B cell (primary cell): ENCODE results near the gene ADAM12.

Source experiments
- CTCF ChIP-seq: fragments of 200-600 bp; IDR thresholded peaks from one replicate; pipeline ENCODE4 v1.8.0; 2022; ENCODE audit warnings: antibody characterized with exemption, mild to moderate bottlenecking
- EZH2 ChIP-seq: IDR thresholded peaks from 2 replicates; pipeline ENCODE4 v1.6.1; 2012; ENCODE audit warnings: borderline replicate concordance, low read depth, mild to moderate bottlenecking, moderate library complexity, low read length; ENCODE audit not compliant: insufficient read depth, poor library complexity, severe bottlenecking

- TF ChIP-seq CTCF (no peak), EZH2 (no peak)
Measured at GRCh38 chr10:126290232-126290631, 98.0 kb downstream of the ADAM12 start.
